ENCODE results near the gene POMT1. TPM values are rescaled to one million over a fixed set of nuclear protein-coding genes. Genes with fewer than 3 reads are reported as not detected.

Gene POMT1
- total RNA-seq, 1 donor from 2014 or later = 46.9 TPM

GRCh38 chr9:131525643-131526565 lies 23.2 kb downstream of the POMT1 start:
- H3K4me1 Mint-ChIP-seq (ENCODE audit: low read depth) = peaks cover 6% of the 10 kb centered on the region

DNA sequence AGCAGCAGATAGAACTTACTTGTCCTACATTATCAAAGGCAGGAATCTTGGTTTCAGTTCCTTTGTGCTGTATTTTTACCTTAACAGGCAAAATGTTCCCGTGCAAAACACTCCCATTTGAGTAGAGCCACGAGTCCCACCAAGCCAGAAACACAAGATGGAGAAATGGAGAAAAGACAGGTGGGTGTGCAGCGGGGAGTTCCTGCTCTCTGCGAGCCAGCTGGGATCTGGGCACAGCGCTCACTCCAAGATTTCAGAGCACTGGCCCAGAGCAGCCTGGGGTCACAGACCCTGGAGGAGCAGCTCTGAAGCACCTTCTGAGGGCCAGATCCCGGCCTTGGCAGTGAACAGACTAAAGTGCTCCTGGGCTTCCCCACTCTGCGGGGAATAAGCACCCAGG lies 25.5 kb downstream of the POMT1 start:
- peaks cover 43% of the 10 kb centered on the region for H3K36me3 Mint-ChIP-seq (ENCODE audit: low read depth)
- no peaks in the 10 kb centered on the region for H3K9me3 Mint-ChIP-seq
- H3K4me1 Mint-ChIP-seq (ENCODE audit: low read depth) = peaks cover 6% of the 10 kb centered on the region
- no peak for DNase-seq (ENCODE audit: low spot score)
- H3K27ac Mint-ChIP-seq = peak overlapping the region; percentile 19
- no peaks in the 10 kb centered on the region for H3K27me3 Mint-ChIP-seq (ENCODE audit: low read depth)
- peak overlapping the region; percentile 37 for H3K4me3 Mint-ChIP-seq (ENCODE audit: low read depth)
- intact Hi-C loops (cut with micrococcal nuclease) = no loop called here

More at GRCh38 chr9:131525643-131526565, 23.2 kb downstream of the POMT1 start:
- Mint-ChIP-seq H3K4me3 (ENCODE audit: low read depth) (no peak overlapping the region), H3K27ac (peak overlapping the region; percentile 26), H3K36me3 (ENCODE audit: low read depth) (peaks cover 54% of the 10 kb centered on the region), H3K9me3 (no peaks in the 10 kb centered on the region), H3K27me3 (ENCODE audit: low read depth) (no peaks in the 10 kb centered on the region)
- no peak for DNase-seq (ENCODE audit: low spot score)
- intact Hi-C loops (cut with micrococcal nuclease) = no loop called here

DNA sequence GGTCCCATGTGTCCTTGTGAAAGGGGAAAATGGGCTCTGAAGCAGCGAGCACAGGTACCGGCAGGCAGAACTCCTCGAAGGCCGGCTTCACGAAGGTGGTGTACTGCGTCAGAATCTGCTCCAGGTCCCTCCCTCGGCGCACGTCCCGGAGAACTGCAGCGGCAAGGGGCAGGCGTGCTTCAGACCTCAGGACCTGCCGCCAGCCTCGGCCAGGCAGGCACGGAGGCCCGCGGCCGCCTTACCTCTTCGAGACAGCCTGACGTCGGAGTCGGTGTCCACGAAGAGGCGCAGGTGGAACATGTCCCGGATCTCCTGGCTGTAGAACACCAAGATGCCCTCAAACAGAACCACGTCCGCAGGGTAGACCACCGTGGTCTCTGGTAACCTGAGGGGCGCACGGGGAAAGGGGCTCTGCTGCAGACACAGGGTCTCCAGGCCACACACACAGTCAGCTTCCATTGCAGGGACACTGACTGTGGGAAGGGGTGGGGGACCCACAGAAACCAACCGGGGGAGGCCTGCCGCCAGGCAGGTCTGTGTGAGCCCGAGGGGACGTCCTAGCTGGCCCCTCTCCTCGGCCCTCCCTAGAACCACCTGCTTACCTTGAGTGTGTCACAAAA lies 26.3 kb downstream of the POMT1 start:
- H3K9me3 Mint-ChIP-seq = no peaks in the 10 kb centered on the region
- H3K4me3 Mint-ChIP-seq (ENCODE audit: low read depth) = peak overlapping the region; percentile 79
- H3K36me3 Mint-ChIP-seq (ENCODE audit: low read depth) = peaks cover 40% of the 10 kb centered on the region
- intact Hi-C loops (cut with micrococcal nuclease) = no loop called here
- peaks cover 6% of the 10 kb centered on the region for H3K4me1 Mint-ChIP-seq (ENCODE audit: low read depth)
- DNase-seq (ENCODE audit: low spot score) = no peak
- no peak overlapping the region for H3K27ac Mint-ChIP-seq
- no peaks in the 10 kb centered on the region for H3K27me3 Mint-ChIP-seq (ENCODE audit: low read depth)

GRCh38 chr9:131529597-131530545 lies 27.2 kb downstream of the POMT1 start:
- no peak overlapping the region for H3K27ac Mint-ChIP-seq
- H3K9me3 Mint-ChIP-seq = no peaks in the 10 kb centered on the region
- peak overlapping the region; percentile 79 for H3K4me3 Mint-ChIP-seq (ENCODE audit: low read depth)
- peaks cover 12% of the 10 kb centered on the region for H3K4me1 Mint-ChIP-seq (ENCODE audit: low read depth)
- no peaks in the 10 kb centered on the region for H3K27me3 Mint-ChIP-seq (ENCODE audit: low read depth)
- H3K36me3 Mint-ChIP-seq (ENCODE audit: low read depth) = peaks cover 33% of the 10 kb centered on the region
- intact Hi-C loops (cut with micrococcal nuclease) = loop anchor here (2.0 kb wide), 1 partner anchor 27 kb away; the partner anchor contains the start of gene POMT1
- DNase-seq (ENCODE audit: low spot score) = no peak

GRCh38 chr9:131530546-131530919 lies 27.8 kb downstream of the POMT1 start:
- intact Hi-C loops (cut with micrococcal nuclease) = loop anchor here (2.0 kb wide), 1 partner anchor 28 kb away; the partner anchor contains the start of gene POMT1
- H3K4me1 Mint-ChIP-seq (ENCODE audit: low read depth) = peaks cover 13% of the 10 kb centered on the region
- no peaks in the 10 kb centered on the region for H3K9me3 Mint-ChIP-seq
- peak overlapping the region; percentile 79 for H3K4me3 Mint-ChIP-seq (ENCODE audit: low read depth)
- H3K27me3 Mint-ChIP-seq (ENCODE audit: low read depth) = no peaks in the 10 kb centered on the region
- peak overlapping the region; percentile 42 for H3K27ac Mint-ChIP-seq
- H3K36me3 Mint-ChIP-seq (ENCODE audit: low read depth) = peaks cover 29% of the 10 kb centered on the region
- no peak for DNase-seq (ENCODE audit: low spot score)

GRCh38 chr9:131530920-131531832 lies 28.5 kb downstream of the POMT1 start, which contains the start of gene UCK1:
Gene UCK1, minus strand, starts transcription at chr9:131531263. Its CDS starts 89 bp downstream, at chr9:131531174.
- no peaks in the 10 kb centered on the region for H3K9me3 Mint-ChIP-seq
- intact Hi-C loops (cut with micrococcal nuclease) = loop anchor here (2.0 kb wide), 1 partner anchor 28 kb away; the partner anchor contains the start of gene POMT1
- DNase-seq (ENCODE audit: low spot score) = peak; percentile 72
- H3K4me3 Mint-ChIP-seq (ENCODE audit: low read depth) = peak within 1 kb of the TSS; percentile 79
- H3K27me3 Mint-ChIP-seq (ENCODE audit: low read depth) = no peaks in the 10 kb centered on the region
- H3K4me1 Mint-ChIP-seq (ENCODE audit: low read depth) = peaks cover 13% of the 10 kb centered on the region
- peaks cover 25% of the 10 kb centered on the region for H3K36me3 Mint-ChIP-seq (ENCODE audit: low read depth)
- peak within 1 kb of the TSS; percentile 42 for H3K27ac Mint-ChIP-seq

GRCh38 chr9:131534721-131535237 lies 32.1 kb downstream of the POMT1 start:
- H3K27ac Mint-ChIP-seq = no peak overlapping the region
- intact Hi-C loops (cut with micrococcal nuclease) = no loop called here
- peaks cover 11% of the 10 kb centered on the region for H3K4me1 Mint-ChIP-seq (ENCODE audit: low read depth)
- H3K4me3 Mint-ChIP-seq (ENCODE audit: low read depth) = no peak overlapping the region
- H3K27me3 Mint-ChIP-seq (ENCODE audit: low read depth) = no peaks in the 10 kb centered on the region
- DNase-seq (ENCODE audit: low spot score) = no peak
- peaks cover 1% of the 10 kb centered on the region for H3K36me3 Mint-ChIP-seq (ENCODE audit: low read depth)
- H3K9me3 Mint-ChIP-seq = no peaks in the 10 kb centered on the region

- Mint-ChIP-seq H3K36me3 (ENCODE audit: low read depth) (peaks cover 3% of the 10 kb centered on the region), H3K9me3 (peaks cover 5% of the 10 kb centered on the region), H3K4me1 (ENCODE audit: low read depth) (peaks cover 11% of the 10 kb centered on the region), H3K27me3 (ENCODE audit: low read depth) (peaks cover 1% of the 10 kb centered on the region), H3K4me3 (ENCODE audit: low read depth) (no peak overlapping the region), H3K27ac (no peak overlapping the region)
- DNase-seq (ENCODE audit: low spot score) = no peak
- intact Hi-C loops (cut with micrococcal nuclease) = no loop called here
Observed at GRCh38 chr9:131537946-131538345, 35.2 kb downstream of the POMT1 start.

DNA sequence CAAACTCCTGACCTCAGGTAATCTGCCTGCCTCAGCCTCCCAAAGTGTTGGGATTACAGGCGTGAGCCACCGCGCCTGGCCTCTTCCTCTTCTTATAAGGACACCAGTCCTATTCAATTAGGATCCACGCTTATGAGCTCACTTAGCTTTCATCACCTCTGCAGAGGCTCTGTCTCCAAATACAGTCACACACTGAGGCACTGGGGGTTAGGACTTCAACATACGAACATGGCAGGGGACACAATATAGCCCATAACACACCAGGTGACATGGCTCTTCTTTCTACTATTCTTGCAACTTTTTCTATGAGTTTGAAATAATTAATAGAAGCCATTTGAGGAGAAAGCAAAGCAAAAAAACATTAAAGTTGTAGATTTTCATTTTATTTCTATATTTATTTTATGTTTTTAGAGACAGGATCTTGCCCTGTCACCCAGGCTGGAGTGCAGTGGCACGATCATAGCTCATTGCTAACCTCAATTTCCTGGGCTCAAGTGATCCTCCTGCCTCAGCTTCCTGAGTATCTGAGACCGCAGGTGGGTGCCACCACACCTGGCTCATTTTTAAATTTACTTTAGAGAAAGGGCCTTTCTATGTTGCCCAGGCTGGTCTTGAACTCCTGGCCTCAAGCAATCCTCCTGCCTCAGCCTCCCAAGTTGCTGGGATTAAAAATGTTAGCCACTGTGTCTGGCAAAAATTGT lies 36.7 kb downstream of the POMT1 start:
- intact Hi-C loops (cut with micrococcal nuclease) = no loop called here
- Mint-ChIP-seq H3K4me1 (ENCODE audit: low read depth) (peaks cover 10% of the 10 kb centered on the region), H3K27me3 (ENCODE audit: low read depth) (peaks cover 9% of the 10 kb centered on the region), H3K4me3 (ENCODE audit: low read depth) (no peak overlapping the region), H3K9me3 (peaks cover 16% of the 10 kb centered on the region), H3K36me3 (ENCODE audit: low read depth) (peaks cover 7% of the 10 kb centered on the region), H3K27ac (no peak overlapping the region)
- DNase-seq (ENCODE audit: low spot score) = no peak

DNA sequence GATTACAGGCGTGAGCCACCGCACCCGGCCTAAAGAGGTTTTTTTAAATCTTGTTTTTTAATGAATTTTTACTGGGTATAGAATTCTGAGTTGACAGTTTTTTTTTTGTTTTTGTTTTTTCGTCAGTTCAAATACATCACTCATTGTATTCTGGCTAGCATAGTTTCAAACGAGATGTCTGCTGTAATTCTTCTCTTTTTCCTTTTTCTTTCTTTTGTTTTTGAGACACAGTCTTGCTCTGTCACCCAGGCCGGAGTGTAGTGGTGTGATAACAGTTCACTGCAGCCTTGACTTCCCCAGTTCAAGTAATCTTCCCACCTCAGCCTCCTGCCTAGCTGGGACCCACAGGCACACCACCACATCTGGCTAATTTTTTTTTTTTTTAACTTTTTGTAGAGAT lies 40.4 kb downstream of the POMT1 start:
- intact Hi-C loops (cut with micrococcal nuclease) = no loop called here
- Mint-ChIP-seq H3K27me3 (ENCODE audit: low read depth) (peaks cover 33% of the 10 kb centered on the region), H3K4me3 (ENCODE audit: low read depth) (no peak overlapping the region), H3K36me3 (ENCODE audit: low read depth) (peaks cover 7% of the 10 kb centered on the region), H3K9me3 (peaks cover 19% of the 10 kb centered on the region), H3K4me1 (ENCODE audit: low read depth) (peaks cover 9% of the 10 kb centered on the region), H3K27ac (no peak overlapping the region)
- no peak for DNase-seq (ENCODE audit: low spot score)

All from activated T-helper 2 cell treated with anti-CD3 and anti-CD28 coated beads, Interferon-gamma antibody, Interleukin-2, Interleukin-4, amounts not matched to agents 10 μg/mL and 5 μg/mL and 100 μg/mL, durations not matched to agents 14 hours and 24 hours and 36 hours (primary cell).